Fibroblast of pulmonary artery (primary cell): Measurements from ENCODE around the gene KCNH2.

Source experiments
- DNase-seq: peaks from one replicate; pipeline ENCODE4 v3.0.0-alpha.2; 2010; ENCODE audit warnings: low read depth
- H3K4me3 ChIP-seq: replicated peaks from 2 replicates; pipeline ENCODE4 v1.5.1; 2011; ENCODE audit warnings: low read depth, mild to moderate bottlenecking, control low read depth, low read length, moderate library complexity
- TF ChIP-seq, protein P1 (sequence below): IDR thresholded peaks from 2 replicates; pipeline ENCODE4 v1.5.1; 2011; ENCODE audit warnings: mild to moderate bottlenecking, control low read depth, low read length, inconsistent platforms; ENCODE audit errors: missing control alignments

KCNH2 gene

DNA sequence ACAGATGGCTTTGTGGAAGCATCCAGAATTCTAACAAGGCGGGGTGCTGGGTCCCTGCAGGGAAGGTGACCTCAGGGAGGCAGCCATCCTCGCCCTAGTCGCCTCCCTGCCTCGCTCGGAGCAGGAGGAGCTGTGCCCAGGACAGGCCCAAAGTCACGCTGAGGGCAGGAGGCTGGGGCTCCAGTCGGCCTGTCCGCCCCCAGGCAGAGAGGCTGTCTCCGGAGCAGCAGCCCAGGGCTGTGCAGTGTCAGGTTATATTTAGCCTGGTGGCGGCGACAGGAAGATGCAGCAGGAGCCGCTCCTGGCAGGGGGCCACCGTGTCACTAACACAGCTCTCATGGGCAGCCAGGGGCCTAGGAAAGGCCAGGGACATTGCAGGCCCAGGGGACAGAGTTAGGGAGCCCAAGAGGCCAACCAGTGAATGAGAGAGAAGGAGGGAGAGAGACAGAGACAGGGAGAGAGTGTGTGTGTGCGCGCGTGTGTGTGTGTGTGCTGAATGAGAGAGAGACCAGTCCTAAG, 13.5 kb downstream of the KCNH2 start:
- TF ChIP-seq, protein P1, sequence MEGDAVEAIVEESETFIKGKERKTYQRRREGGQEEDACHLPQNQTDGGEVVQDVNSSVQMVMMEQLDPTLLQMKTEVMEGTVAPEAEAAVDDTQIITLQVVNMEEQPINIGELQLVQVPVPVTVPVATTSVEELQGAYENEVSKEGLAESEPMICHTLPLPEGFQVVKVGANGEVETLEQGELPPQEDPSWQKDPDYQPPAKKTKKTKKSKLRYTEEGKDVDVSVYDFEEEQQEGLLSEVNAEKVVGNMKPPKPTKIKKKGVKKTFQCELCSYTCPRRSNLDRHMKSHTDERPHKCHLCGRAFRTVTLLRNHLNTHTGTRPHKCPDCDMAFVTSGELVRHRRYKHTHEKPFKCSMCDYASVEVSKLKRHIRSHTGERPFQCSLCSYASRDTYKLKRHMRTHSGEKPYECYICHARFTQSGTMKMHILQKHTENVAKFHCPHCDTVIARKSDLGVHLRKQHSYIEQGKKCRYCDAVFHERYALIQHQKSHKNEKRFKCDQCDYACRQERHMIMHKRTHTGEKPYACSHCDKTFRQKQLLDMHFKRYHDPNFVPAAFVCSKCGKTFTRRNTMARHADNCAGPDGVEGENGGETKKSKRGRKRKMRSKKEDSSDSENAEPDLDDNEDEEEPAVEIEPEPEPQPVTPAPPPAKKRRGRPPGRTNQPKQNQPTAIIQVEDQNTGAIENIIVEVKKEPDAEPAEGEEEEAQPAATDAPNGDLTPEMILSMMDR = no peak
- no peak overlapping the region for H3K4me3 ChIP-seq
- no peak for DNase-seq

GRCh38 chr7:150963707-150964559, 14.2 kb downstream of the KCNH2 start:
- TF ChIP-seq, protein P1 = no peak
- no peak overlapping the region for H3K4me3 ChIP-seq
- DNase-seq = no peak

- no peak overlapping the region for H3K4me3 ChIP-seq
- TF ChIP-seq, protein P1 = peak; percentile 87
- DNase-seq = peak; percentile 48
These were observed 15.3 kb downstream of the KCNH2 start for GRCh38 chr7:150962553-150963399.

DNA sequence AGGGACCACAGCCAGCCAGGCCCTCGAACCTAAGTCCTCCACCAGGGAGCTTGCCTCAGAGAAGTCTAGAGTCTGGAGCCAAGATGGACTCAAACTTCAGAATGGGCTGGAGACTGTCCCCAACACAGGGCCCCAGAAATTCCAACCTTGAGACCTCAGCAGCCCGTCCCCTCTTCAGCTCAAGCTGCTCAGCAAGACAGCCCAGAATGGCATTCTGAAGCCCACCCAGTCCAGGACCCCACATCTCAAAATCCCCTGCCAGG, 15.9 kb downstream of the KCNH2 start:
- TF ChIP-seq, protein P1 = no peak
- H3K4me3 ChIP-seq = no peak overlapping the region
- DNase-seq = no peak

DNA sequence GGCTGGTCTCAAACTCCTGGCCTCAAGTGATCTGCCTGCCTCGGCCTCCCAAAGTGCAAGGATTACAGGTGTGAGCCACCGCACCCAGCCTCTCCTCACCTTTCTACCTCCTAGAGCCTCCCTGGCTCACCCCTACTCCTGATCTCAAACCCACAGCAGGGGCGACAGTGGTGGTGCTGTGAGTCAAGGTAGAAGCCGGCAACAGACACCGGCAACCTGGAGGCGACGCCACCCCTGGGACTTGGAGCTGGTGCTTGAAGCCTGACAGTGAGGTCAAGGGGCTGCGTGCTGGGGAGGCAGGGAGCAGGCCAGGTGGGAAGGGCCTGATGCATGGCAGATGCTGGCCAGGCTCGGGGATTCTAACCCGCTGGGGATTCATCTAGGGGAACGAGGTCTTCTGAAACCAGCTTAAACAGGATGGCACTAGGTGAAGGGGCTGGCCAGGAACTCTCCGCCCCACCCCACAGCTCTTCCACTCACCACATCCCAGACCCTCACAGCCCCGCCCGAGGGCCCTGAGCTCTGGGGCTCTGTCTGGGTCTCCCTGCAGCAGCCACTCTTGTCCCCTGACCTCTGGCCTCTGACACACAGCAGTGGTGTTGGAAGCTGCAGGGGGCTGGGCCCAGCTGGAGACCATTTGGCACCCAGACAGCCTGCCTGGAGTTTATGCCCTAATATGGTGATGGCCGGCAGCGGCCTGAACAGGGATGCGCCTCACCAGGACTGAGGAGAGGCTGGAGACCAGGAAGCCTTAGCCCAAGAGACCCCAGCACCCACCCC, 16.4 kb downstream of the KCNH2 start:
- no peak for DNase-seq
- TF ChIP-seq, protein P1 = no peak
- no peak overlapping the region for H3K4me3 ChIP-seq
